DOHH2 (cell line): ENCODE results near the gene PROB1.
A peak's percentile ranks its signal among the peaks of the same experiment; 100 is the strongest.

Experiments used
- CTCF ChIP-seq: fragments of 200-600 bp; sonication (generic); IDR thresholded peaks from one replicate; pipeline ENCODE4 v1.5.1; 2014; ENCODE audit warnings: antibody characterized with exemption, mild to moderate bottlenecking, low read depth, low read length; ENCODE audit not compliant: poor library complexity, severe bottlenecking
- EZH2phosphoT487 ChIP-seq: fragments of 200-600 bp; sonication (generic); IDR thresholded peaks from 2 replicates; pipeline ENCODE4 v1.6.1; 2017; ENCODE audit warnings: borderline replicate concordance, mild to moderate bottlenecking, antibody characterized with exemption, low read length, moderate library complexity, mixed read lengths

- TF ChIP-seq EZH2phosphoT487 (no peak), CTCF (peak; percentile 29)
Measured at GRCh38 chr5:139374909-139375308, 20.0 kb downstream of the PROB1 start.
